Neuronal stem cell (in vitro differentiated cells): ENCODE data around the gene SIM2.

Experiments used
- DNase-seq: peaks from one replicate; pipeline ENCODE4 v3.0.0-alpha.2; 2013; ENCODE audit warnings: low spot score
- H2AFZ ChIP-seq: one replicate; pipeline ENCODE4 v1.6.1; 2013; ENCODE audit warnings: mild to moderate bottlenecking, low read length, inconsistent platforms
- H2AK5ac ChIP-seq: 2 replicates; pipeline ENCODE4 v1.6.1; 2013; ENCODE audit warnings: low read depth, mild to moderate bottlenecking, inconsistent platforms, low read length, moderate library complexity, mixed read lengths
- H2BK120ac ChIP-seq: 2 replicates; pipeline ENCODE4 v1.6.1; 2013; ENCODE audit warnings: low read depth, mild to moderate bottlenecking, inconsistent platforms, low read length, moderate library complexity, mixed read lengths
- H2BK12ac ChIP-seq: one replicate; pipeline ENCODE4 v1.6.1; 2013; ENCODE audit warnings: low read length, inconsistent platforms
- H2BK15ac ChIP-seq: 2 replicates; pipeline ENCODE4 v1.6.1; 2013; ENCODE audit warnings: mild to moderate bottlenecking, low read length, inconsistent platforms, mixed read lengths
- H2BK5ac ChIP-seq: one replicate; pipeline ENCODE4 v1.6.1; 2013; ENCODE audit warnings: inconsistent platforms, mild to moderate bottlenecking, low read length, moderate library complexity
- H3K14ac ChIP-seq: one replicate; pipeline ENCODE4 v1.6.1; 2013; ENCODE audit warnings: low read length, inconsistent platforms
- H3K18ac ChIP-seq: 2 replicates; pipeline ENCODE4 v1.6.1; 2013; ENCODE audit warnings: low read length, inconsistent platforms
- H3K23ac ChIP-seq: 2 replicates; pipeline ENCODE4 v1.6.1; 2013; ENCODE audit warnings: low read depth, mild to moderate bottlenecking, mixed read lengths, low read length, inconsistent platforms; ENCODE audit not compliant: poor library complexity
- H3K27ac ChIP-seq: replicated peaks from 3 replicates; pipeline ENCODE4 v1.5.1; 2013; ENCODE audit warnings: low read length, inconsistent platforms
- H3K27me3 ChIP-seq, 3 experiments: 2 replicates each; pipeline ENCODE4 v1.6.1; 2013; ENCODE audit warnings: low read length in 3 of 3, mild to moderate bottlenecking in 2 of 3, inconsistent platforms in 1 of 3, low read depth in 1 of 3, mixed read lengths in 1 of 3, moderate library complexity in 1 of 3; ENCODE audit not compliant: control insufficient read depth in 3 of 3, insufficient read depth in 3 of 3
- H3K36me3 ChIP-seq, 2 donors: replicated peaks in 1 of 2; 2 replicates each; pipeline ENCODE4 v1.6.1; 2013; ENCODE audit warnings: low read length in 2 of 2; ENCODE audit not compliant: control insufficient read depth in 2 of 2, insufficient read depth in 2 of 2
- H3K4ac ChIP-seq: 2 replicates; pipeline ENCODE4 v1.6.1; 2013; ENCODE audit warnings: inconsistent platforms, mild to moderate bottlenecking, low read length, moderate library complexity
- H3K4me1 ChIP-seq, 2 donors: 1 replicate in 1 of 2; 2 replicates in 1 of 2; pipeline ENCODE4 v1.6.1; 2013; ENCODE audit warnings: low read length in 2 of 2, low read depth in 1 of 2; ENCODE audit not compliant: control insufficient read depth in 2 of 2, insufficient read depth in 1 of 2
- H3K4me2 ChIP-seq: one replicate; pipeline ENCODE4 v1.6.1; 2013; ENCODE audit warnings: mild to moderate bottlenecking, low read length, inconsistent platforms; ENCODE audit not compliant: insufficient read depth, poor library complexity, severe bottlenecking
- H3K4me3 ChIP-seq, 2 donors: 2 replicates each; pipeline ENCODE4 v1.5.1; 2013; ENCODE audit warnings: low read length in 2 of 2, mild to moderate bottlenecking in 2 of 2, inconsistent platforms in 1 of 2, moderate library complexity in 1 of 2
- H3K79me1 ChIP-seq: one replicate; pipeline ENCODE4 v1.6.1; 2013; ENCODE audit warnings: low read depth, mild to moderate bottlenecking, inconsistent platforms, low read length, moderate library complexity
- H3K9ac ChIP-seq: one replicate; pipeline ENCODE4 v1.6.1; 2013; ENCODE audit warnings: mild to moderate bottlenecking, low read depth, low read length, inconsistent platforms; ENCODE audit not compliant: poor library complexity
- H3K9me3 ChIP-seq, 2 donors: replicated peaks in 1 of 2; 2 replicates each; pipeline versions ENCODE3 to v1.6.1; 2013; ENCODE audit warnings: low read length in 2 of 2, mild to moderate bottlenecking in 2 of 2, inconsistent platforms in 1 of 2, low read depth in 1 of 2, mixed read lengths in 1 of 2, moderate library complexity in 1 of 2; ENCODE audit not compliant: control insufficient read depth in 2 of 2, insufficient read depth in 1 of 2
- H4K8ac ChIP-seq: one replicate; pipeline ENCODE4 v1.6.1; 2013; ENCODE audit warnings: low read depth, mild to moderate bottlenecking, inconsistent platforms, low read length, moderate library complexity
- H4K91ac ChIP-seq: one replicate; pipeline ENCODE4 v1.6.1; 2013; ENCODE audit warnings: low read length, low read depth, mild to moderate bottlenecking, inconsistent platforms; ENCODE audit not compliant: poor library complexity
- WGBS, 2 donors: extraction: QIAGEN DNeasy Blood & Tissue Kit; methylation state at CpG; one replicate each; pipeline ENCODE4 v1.1.7; 2013; ENCODE audit warnings: missing lambda C conversion rate in 2 of 2, mixed read lengths in 1 of 2; ENCODE audit not compliant: insufficient read length in 2 of 2, insufficient replicate concordance in 1 of 2; ENCODE audit errors: extremely low coverage in 2 of 2; 5-methylcytosine and 5-hydroxymethylcytosine counted together

Gene SIM2

DNA sequence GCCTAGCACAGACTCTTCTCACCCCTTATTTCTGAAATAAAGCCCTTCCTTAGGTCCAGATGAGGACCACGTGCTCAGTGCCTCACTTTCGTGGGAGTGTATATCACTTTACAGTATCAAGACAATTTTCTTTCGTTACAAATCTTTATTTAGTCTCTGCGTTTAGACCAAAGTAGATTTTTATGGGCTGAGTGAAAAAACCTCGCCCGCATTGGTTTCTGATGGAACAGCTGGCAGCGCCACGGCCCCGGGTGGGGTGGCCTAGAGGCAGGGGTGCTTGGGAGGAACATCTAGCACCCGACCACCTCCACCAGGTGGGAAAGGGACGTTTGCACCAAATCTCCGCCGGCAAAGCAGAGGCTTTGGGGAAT lies 7.6 kb downstream of the SIM2 start:
- Histone ChIP-seq H3K18ac (no peak overlapping the region), H2BK12ac (no peak overlapping the region), H3K9me3 (peaks cover 1 to 3% of the 10 kb centered on the region in 2 donors), H2AFZ (no peak overlapping the region), H4K8ac (no peak overlapping the region), H3K4me2 (no peak overlapping the region), H3K4ac (no peak overlapping the region), H3K14ac (no peak overlapping the region), H3K27ac (no peak overlapping the region), H2BK15ac (no peak overlapping the region), H3K36me3 (no peaks in the 10 kb centered on the region), H3K9ac (no peak overlapping the region), H4K91ac (no peak overlapping the region), H2AK5ac (peak overlapping the region; percentile 10), H3K4me3 (no peak overlapping the region), H2BK5ac (no peak overlapping the region), H3K4me1 (peaks cover 6 to 12% of the 10 kb centered on the region in 2 donors), H3K23ac (no peak overlapping the region), H2BK120ac (no peak overlapping the region), H3K79me1 (peaks cover 1% of the 10 kb centered on the region), H3K27me3 (peaks cover 86 to 100% (median 98%) of the 10 kb centered on the region in 3 experiments)
- no CpG with 5 or more reads among the region's 13 CpGs for WGBS, 2 donors
- DNase-seq = no peak

DNA sequence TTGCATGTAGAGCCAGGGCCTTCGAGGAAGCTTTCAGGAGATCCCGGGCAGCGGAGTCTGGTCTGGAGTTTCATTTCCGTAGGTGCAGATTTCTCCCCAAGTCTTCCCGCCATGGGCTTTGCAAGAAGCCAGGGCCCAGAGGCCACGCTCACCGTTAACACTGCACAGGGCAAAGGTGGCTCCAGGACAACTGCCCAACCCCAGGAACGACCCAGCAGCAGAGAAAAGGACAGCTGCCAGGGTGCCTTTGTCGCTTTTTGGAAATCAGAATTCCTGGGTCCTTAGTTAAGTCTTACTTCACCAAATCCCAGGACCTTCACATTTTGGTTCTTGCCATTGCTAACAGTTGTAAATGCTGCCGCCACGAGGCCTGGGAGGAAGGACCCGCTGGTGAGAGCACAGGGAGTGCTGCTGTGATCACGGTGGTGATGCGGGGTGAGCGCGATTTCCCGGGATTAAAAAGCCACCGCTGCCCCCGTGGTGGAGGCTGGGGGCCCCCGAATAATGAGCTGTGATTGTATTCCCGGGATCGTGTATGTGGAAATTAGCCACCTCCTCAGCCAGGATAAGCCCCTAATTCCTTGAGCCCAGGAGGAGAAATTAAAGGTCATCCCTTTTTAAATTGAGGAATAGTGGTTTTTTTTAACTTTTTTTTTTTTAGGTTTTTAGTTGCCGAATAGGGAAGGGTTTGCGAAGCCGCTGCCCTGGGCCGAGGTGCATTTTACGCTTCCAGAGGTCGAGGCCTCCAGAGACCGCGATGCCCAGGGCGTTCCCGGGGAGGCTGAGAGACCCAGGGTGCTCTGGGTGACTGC lies 8.2 kb downstream of the SIM2 start:
- Histone ChIP-seq H3K27ac (no peak overlapping the region), H4K91ac (no peak overlapping the region), H3K4me1 (peaks cover 6 to 12% of the 10 kb centered on the region in 2 donors), H3K27me3 (peaks cover 81 to 100% (median 93%) of the 10 kb centered on the region in 3 experiments), H3K23ac (no peak overlapping the region), H3K9me3 (peaks cover 1 to 3% of the 10 kb centered on the region in 2 donors), H2BK12ac (no peak overlapping the region), H2AFZ (peak overlapping the region; percentile 75), H3K4me2 (peak overlapping the region; percentile 30), H2BK120ac (no peak overlapping the region), H4K8ac (no peak overlapping the region), H2BK5ac (peak overlapping the region; percentile 29), H3K14ac (no peak overlapping the region), H3K9ac (no peak overlapping the region), H3K36me3 (no peaks in the 10 kb centered on the region), H3K79me1 (peaks cover 1% of the 10 kb centered on the region), H3K18ac (peak overlapping the region; percentile 84), H3K4me3 (no peak overlapping the region), H2AK5ac (no peak overlapping the region), H3K4ac (no peak overlapping the region), H2BK15ac (peak overlapping the region; percentile 18)
- peak; percentile 64 for DNase-seq
- no CpG with 5 or more reads among the region's 32 CpGs for WGBS, 2 donors

- H4K8ac ChIP-seq = no peak overlapping the region
- H3K9me3 ChIP-seq = peaks cover 1 to 3% of the 10 kb centered on the region in 2 donors
- peak overlapping the region; percentile 84 for H3K18ac ChIP-seq
- peak overlapping the region; percentile 30 for H3K4me2 ChIP-seq
- H3K14ac ChIP-seq = no peak overlapping the region
- peaks cover 1% of the 10 kb centered on the region for H3K79me1 ChIP-seq
- peaks cover 75 to 100% (median 91%) of the 10 kb centered on the region in 3 experiments for H3K27me3 ChIP-seq
- no CpG with 5 or more reads among the region's 53 CpGs for WGBS, 2 donors
- H3K4me1 ChIP-seq = peaks cover 6 to 12% of the 10 kb centered on the region in 2 donors
- H3K23ac ChIP-seq = no peak overlapping the region
- no peaks in the 10 kb centered on the region for H3K36me3 ChIP-seq
- H3K4ac ChIP-seq = no peak overlapping the region
- H3K27ac ChIP-seq = no peak overlapping the region
- no peak overlapping the region for H4K91ac ChIP-seq
- peak overlapping the region; percentile 75 for H2AFZ ChIP-seq
- no peak overlapping the region for H2BK12ac ChIP-seq
- H2BK15ac ChIP-seq = no peak overlapping the region
- H3K4me3 ChIP-seq = no peak overlapping the region
- peak overlapping the region; percentile 29 for H2BK5ac ChIP-seq
- H3K9ac ChIP-seq = no peak overlapping the region
- DNase-seq = peak; percentile 29
- no peak overlapping the region for H2BK120ac ChIP-seq
- H2AK5ac ChIP-seq = no peak overlapping the region
Measured at GRCh38 chr21:36707763-36708285, 8.9 kb downstream of the SIM2 start.

GRCh38 chr21:36708286-36709029 lies 9.5 kb downstream of the SIM2 start:
- no peak overlapping the region for H3K14ac ChIP-seq
- no peak overlapping the region for H4K8ac ChIP-seq
- H3K9me3 ChIP-seq = peaks cover 0 to 1% of the 10 kb centered on the region in 2 donors
- no peak overlapping the region for H3K27ac ChIP-seq
- peak overlapping the region; percentile 34 for H3K23ac ChIP-seq
- H3K4ac ChIP-seq = no peak overlapping the region
- peak overlapping the region; percentile 82 for H2BK15ac ChIP-seq
- H3K79me1 ChIP-seq = peaks cover 1% of the 10 kb centered on the region
- H2BK120ac ChIP-seq = no peak overlapping the region
- H2AFZ ChIP-seq = peak overlapping the region; percentile 75
- no peak for DNase-seq
- H3K27me3 ChIP-seq = peaks cover 68 to 100% (median 86%) of the 10 kb centered on the region in 3 experiments
- peak overlapping the region; percentile 51 for H3K4me2 ChIP-seq
- H4K91ac ChIP-seq = no peak overlapping the region
- H2AK5ac ChIP-seq = no peak overlapping the region
- no CpG with 5 or more reads among the region's 44 CpGs for WGBS, 2 donors
- peak overlapping the region; percentile 68 for H2BK12ac ChIP-seq
- H3K4me1 ChIP-seq = peaks cover 6 to 12% of the 10 kb centered on the region in 2 donors
- no peak overlapping the region for H2BK5ac ChIP-seq
- H3K36me3 ChIP-seq = no peaks in the 10 kb centered on the region
- H3K9ac ChIP-seq = no peak overlapping the region
- H3K4me3 ChIP-seq = no peak overlapping the region
- H3K18ac ChIP-seq = peak overlapping the region; percentile 63
